AG09319 (cell line): Measurements from ENCODE around the gene LRRN1.
"Not testable (repeated sequence)": the region's sequence is repeated elsewhere in the genome, so short reads cannot be mapped to it uniquely, and the experiment has no call there.

Experiments
- DNase-seq: peaks from one replicate; pipeline ENCODE4 v3.0.0-alpha.2; 2010; ENCODE audit warnings: low read depth; ENCODE audit errors: extremely low read depth
- TF ChIP-seq, protein P1 (sequence below): IDR thresholded peaks from 2 replicates; pipeline ENCODE4 v1.5.1; 2011; ENCODE audit warnings: low read depth, mild to moderate bottlenecking, inconsistent platforms, low read length, moderate library complexity

Gene LRRN1

GRCh38 chr3:3826521-3826920 lies 27.3 kb downstream of the LRRN1 start:
- DNase-seq: no peak
- TF ChIP-seq, protein P1, sequence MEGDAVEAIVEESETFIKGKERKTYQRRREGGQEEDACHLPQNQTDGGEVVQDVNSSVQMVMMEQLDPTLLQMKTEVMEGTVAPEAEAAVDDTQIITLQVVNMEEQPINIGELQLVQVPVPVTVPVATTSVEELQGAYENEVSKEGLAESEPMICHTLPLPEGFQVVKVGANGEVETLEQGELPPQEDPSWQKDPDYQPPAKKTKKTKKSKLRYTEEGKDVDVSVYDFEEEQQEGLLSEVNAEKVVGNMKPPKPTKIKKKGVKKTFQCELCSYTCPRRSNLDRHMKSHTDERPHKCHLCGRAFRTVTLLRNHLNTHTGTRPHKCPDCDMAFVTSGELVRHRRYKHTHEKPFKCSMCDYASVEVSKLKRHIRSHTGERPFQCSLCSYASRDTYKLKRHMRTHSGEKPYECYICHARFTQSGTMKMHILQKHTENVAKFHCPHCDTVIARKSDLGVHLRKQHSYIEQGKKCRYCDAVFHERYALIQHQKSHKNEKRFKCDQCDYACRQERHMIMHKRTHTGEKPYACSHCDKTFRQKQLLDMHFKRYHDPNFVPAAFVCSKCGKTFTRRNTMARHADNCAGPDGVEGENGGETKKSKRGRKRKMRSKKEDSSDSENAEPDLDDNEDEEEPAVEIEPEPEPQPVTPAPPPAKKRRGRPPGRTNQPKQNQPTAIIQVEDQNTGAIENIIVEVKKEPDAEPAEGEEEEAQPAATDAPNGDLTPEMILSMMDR: no peak

- DNase-seq: no peak
- TF ChIP-seq, protein P1: no peak
Observed at GRCh38 chr3:3827111-3827510, 27.9 kb downstream of the LRRN1 start.

- DNase-seq: not testable (repeated sequence)
Observed at GRCh38 chr3:3828417-3828816, 29.2 kb downstream of the LRRN1 start.

GRCh38 chr3:3836845-3837244 lies 37.6 kb downstream of the LRRN1 start:
- no peak for DNase-seq
- TF ChIP-seq, protein P1: no peak

DNA sequence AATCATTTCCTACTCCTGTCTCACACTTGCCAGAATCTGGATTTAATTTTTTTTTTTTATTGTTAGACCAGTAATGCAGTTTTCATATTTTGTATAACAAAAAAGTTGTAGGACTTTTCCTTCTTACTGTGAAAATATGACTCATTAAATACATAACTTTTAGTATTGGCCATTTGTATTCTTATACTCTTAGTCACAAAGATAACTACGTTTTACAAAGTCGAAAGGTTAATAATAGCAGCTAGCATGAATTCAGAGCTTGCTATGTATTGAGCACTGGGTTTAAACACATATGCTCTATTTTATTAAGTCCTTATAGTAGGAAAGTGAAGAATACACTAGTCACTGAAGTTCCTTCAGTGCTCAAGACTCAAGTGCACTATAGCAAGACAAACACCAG lies 43.1 kb downstream of the LRRN1 start:
- no peak for DNase-seq
- TF ChIP-seq, protein P1: no peak

DNA sequence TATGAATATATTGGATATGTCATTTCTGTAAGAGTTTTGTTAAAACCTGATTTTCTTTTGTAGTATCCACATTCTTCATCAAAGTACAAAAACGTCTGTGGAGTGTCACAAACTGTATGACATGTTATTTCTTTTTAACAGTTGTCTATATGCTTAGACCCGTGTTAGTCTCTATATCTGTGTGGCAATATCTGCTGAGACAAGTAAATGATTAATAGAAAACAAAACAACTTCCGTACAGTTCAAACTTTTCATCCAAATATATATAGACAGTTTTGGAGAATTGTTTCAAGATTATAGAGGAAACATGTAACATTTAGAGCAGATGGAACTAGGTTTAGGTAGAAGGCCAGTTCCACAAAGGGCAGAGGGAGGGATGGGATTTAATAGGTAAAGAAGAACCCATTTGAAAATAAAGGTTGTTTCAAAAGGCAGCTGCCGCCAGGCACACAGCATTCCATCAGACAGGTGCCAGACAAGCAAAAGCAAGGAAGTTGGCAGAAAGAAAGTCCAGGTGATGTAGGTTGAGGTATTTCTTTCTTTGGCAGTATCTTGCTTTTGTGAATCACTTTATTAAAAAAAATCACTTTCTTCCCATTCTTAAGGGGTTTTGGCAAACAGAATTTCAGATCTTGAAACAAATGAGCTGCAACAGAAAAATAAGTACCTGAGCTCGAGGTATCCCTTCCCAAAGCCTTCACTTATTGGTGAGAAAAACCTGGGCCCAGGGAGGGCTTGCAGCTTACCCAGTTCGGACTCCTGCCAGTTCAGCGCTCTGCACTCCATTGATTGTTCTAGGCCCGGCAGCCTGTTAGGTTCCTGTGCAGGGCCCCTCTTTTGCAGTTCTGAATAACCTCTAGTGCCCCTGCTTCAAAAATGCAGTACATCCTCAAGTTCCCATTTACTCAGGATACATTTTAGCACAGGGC lies 49.0 kb downstream of the LRRN1 start:
- TF ChIP-seq, protein P1: no peak
- no peak for DNase-seq

- no peak for DNase-seq
- TF ChIP-seq, protein P1: no peak
Observed at GRCh38 chr3:3848923-3849275, 49.7 kb downstream of the LRRN1 start.
